Type B pancreatic cell (in vitro differentiated cells): ENCODE results near the gene DDX6. TPM values are rescaled to one million over a fixed set of nuclear protein-coding genes. Genes with fewer than 3 reads are reported as not detected.
"Not testable (repeated sequence)": the region's sequence is repeated elsewhere in the genome, so short reads cannot be mapped to it uniquely, and the experiment has no call there.

ENCODE experiments used
- DNase-seq: peaks from one replicate; pipeline ENCODE4 v3.0.0; 2021; ENCODE audit warnings: mixed read lengths; ENCODE audit not compliant: unreplicated experiment; ENCODE audit errors: extremely low spot score
- H3K27ac Mint-ChIP-seq: 2 replicates; pipeline ENCODE4 v1.8.0; 2021; ENCODE audit warnings: mild to moderate bottlenecking, mixed read lengths
- H3K27me3 Mint-ChIP-seq: 2 replicates; pipeline ENCODE4 v1.8.0; 2021; ENCODE audit warnings: mixed read lengths
- H3K36me3 Mint-ChIP-seq: 2 replicates; pipeline ENCODE4 v1.8.0; 2021; ENCODE audit warnings: mixed read lengths
- H3K4me1 Mint-ChIP-seq: one replicate; pipeline ENCODE4 v1.8.0; 2021; ENCODE audit warnings: mixed read lengths; ENCODE audit not compliant: unreplicated experiment
- H3K4me3 Mint-ChIP-seq: 2 replicates; pipeline ENCODE4 v1.8.0; 2021; ENCODE audit warnings: mild to moderate bottlenecking, mixed read lengths
- H3K9me3 Mint-ChIP-seq: 2 replicates; pipeline ENCODE4 v1.8.0; 2021; ENCODE audit warnings: mixed read lengths
- CTCF ChIP-seq: fragments of 200-600 bp; sonication (generic); conservative IDR thresholded peaks from 2 replicates; pipeline ENCODE4 v1.5.0; 2021; ENCODE audit warnings: antibody characterized with exemption, mild to moderate bottlenecking
- total RNA-seq: library from RNA; stranded (reverse); gene quantifications from 2 replicates; pipeline ENCODE4 v1.2.1, GENCODE V29; 2021; ENCODE audit warnings: low replicate concordance

DDX6 gene
- total RNA-seq, 1 donor from 2014 or later, result 183 TPM

GRCh38 chr11:118820412-118821357 lies 29.7 kb upstream of the DDX6 start:
- no peak for TF ChIP-seq CTCF
- no peak for DNase-seq
- H3K4me3 Mint-ChIP-seq, result no peak overlapping the region
- H3K36me3 Mint-ChIP-seq, result no peaks in the 10 kb centered on the region
- peaks cover 4% of the 10 kb centered on the region for H3K4me1 Mint-ChIP-seq
- H3K27ac Mint-ChIP-seq, result no peak overlapping the region
- H3K9me3 Mint-ChIP-seq, result no peaks in the 10 kb centered on the region
- no peaks in the 10 kb centered on the region for H3K27me3 Mint-ChIP-seq

GRCh38 chr11:118820025-118820379 lies 29.0 kb upstream of the DDX6 start:
- H3K36me3 Mint-ChIP-seq, H3K4me3 Mint-ChIP-seq, H3K4me1 Mint-ChIP-seq, H3K9me3 Mint-ChIP-seq, H3K27me3 Mint-ChIP-seq, DNase-seq, H3K27ac Mint-ChIP-seq: not testable (repeated sequence)

GRCh38 chr11:118819334-118820024 lies 28.5 kb upstream of the DDX6 start:
- Mint-ChIP-seq H3K9me3 (no peaks in the 10 kb centered on the region), H3K27ac (no peak overlapping the region), H3K27me3 (no peaks in the 10 kb centered on the region), H3K36me3 (no peaks in the 10 kb centered on the region), H3K4me3 (no peak overlapping the region), H3K4me1 (peaks cover 4% of the 10 kb centered on the region)
- TF ChIP-seq CTCF, result no peak
- no peak for DNase-seq

- no peaks in the 10 kb centered on the region for H3K27me3 Mint-ChIP-seq
- peaks cover 4% of the 10 kb centered on the region for H3K4me1 Mint-ChIP-seq
- DNase-seq, result no peak
- no peak overlapping the region for H3K27ac Mint-ChIP-seq
- no peaks in the 10 kb centered on the region for H3K9me3 Mint-ChIP-seq
- TF ChIP-seq CTCF, result no peak
- H3K36me3 Mint-ChIP-seq, result no peaks in the 10 kb centered on the region
- no peak overlapping the region for H3K4me3 Mint-ChIP-seq
These were observed 27.2 kb upstream of the DDX6 start for GRCh38 chr11:118818130-118818529.

- H3K36me3 Mint-ChIP-seq, result no peaks in the 10 kb centered on the region
- peaks cover 12% of the 10 kb centered on the region for H3K27me3 Mint-ChIP-seq
- no peak overlapping the region for H3K4me3 Mint-ChIP-seq
- DNase-seq, result no peak
- no peaks in the 10 kb centered on the region for H3K4me1 Mint-ChIP-seq
- no peak for TF ChIP-seq CTCF
- H3K9me3 Mint-ChIP-seq, result no peaks in the 10 kb centered on the region
- H3K27ac Mint-ChIP-seq, result no peak overlapping the region
These were observed 22.6 kb upstream of the DDX6 start for GRCh38 chr11:118813551-118813950.

GRCh38 chr11:118812485-118812884 lies 21.5 kb upstream of the DDX6 start:
- Mint-ChIP-seq H3K36me3 (no peaks in the 10 kb centered on the region), H3K9me3 (peaks cover 8% of the 10 kb centered on the region), H3K27ac (no peak overlapping the region), H3K4me3 (no peak overlapping the region), H3K27me3 (peaks cover 12% of the 10 kb centered on the region), H3K4me1 (no peaks in the 10 kb centered on the region)
- DNase-seq, result no peak
- no peak for TF ChIP-seq CTCF
